Endothelial cell of umbilical vein (primary cell): ENCODE data around the gene HCAR2. TPM values are rescaled to one million over a fixed set of nuclear protein-coding genes. Genes with fewer than 3 reads are reported as not detected.

Experiments used
- BruUV-seq: library from RNA; stranded (reverse); fragments of 400-500 nt; replicated peaks from 2 replicates; lab custom pipeline; 2021; lab: Mats Ljungman, UMichigan
- CTCF ChIA-PET: fragments of 300-600, 350-600 bp; sonication (Branson Sonifier 250); formaldehyde crosslinking; loops from one replicate; lab custom pipeline; 2021; ENCODE audit warnings: antibody characterized with exemption, inconsistent platforms; lab: Charles Lee
- POLR2A ChIA-PET: fragments of 300-600, 350-600 bp; sonication (Branson Sonifier 250); formaldehyde crosslinking; loops from one replicate; lab custom pipeline; 2021; ENCODE audit warnings: antibody characterized with exemption, inconsistent platforms; lab: Charles Lee
- DNase-seq: peaks from one replicate; pipeline ENCODE4 v3.0.0-alpha.2; 2011; ENCODE audit warnings: low read depth, low spot score
- FAIRE-seq: peaks from 2 replicates; lab custom pipeline; 2011; peaks lifted over from hg19 to GRCh38; lab: Jason Lieb, UNC
- H2AFZ ChIP-seq: 2 replicates; pipeline ENCODE4 v1.6.0; 2012; ENCODE audit warnings: low read depth, low read length, control low read depth, inconsistent platforms
- H3K27ac ChIP-seq: 2 replicates; pipeline ENCODE4 v1.5.1; 2011; ENCODE audit warnings: low read depth, mild to moderate bottlenecking, control low read depth, low read length, moderate library complexity; ENCODE audit not compliant: insufficient read depth
- H3K27me3 ChIP-seq, 2 experiments: 2 replicates each; pipeline versions ENCODE4 v1.6.0 to v1.6.1; 2011; ENCODE audit warnings: low read length in 2 of 2, mixed read lengths in 1 of 2; ENCODE audit not compliant: control insufficient read depth in 2 of 2, insufficient read depth in 2 of 2
- H3K36me3 ChIP-seq, 2 experiments: 2 replicates in 1 of 2; 3 replicates in 1 of 2; pipeline ENCODE4 v1.5.1; 2011; ENCODE audit warnings: low read length in 2 of 2, mild to moderate bottlenecking in 1 of 2, moderate library complexity in 1 of 2; ENCODE audit not compliant: control insufficient read depth in 2 of 2, insufficient read depth in 2 of 2; ENCODE audit errors: extremely low read depth in 1 of 2
- H3K4me1 ChIP-seq: 3 replicates; pipeline ENCODE4 v1.5.1; 2011; ENCODE audit warnings: mild to moderate bottlenecking, low read length; ENCODE audit not compliant: control insufficient read depth, insufficient read depth; ENCODE audit errors: extremely low read depth
- H3K4me2 ChIP-seq: 2 replicates; pipeline ENCODE4 v1.6.1; 2011; ENCODE audit warnings: low read length, control low read depth, mixed read lengths; ENCODE audit not compliant: insufficient read depth
- H3K4me3 ChIP-seq, 3 experiments: fragments of 200-600 bp in 1 of 3; sonication (generic), shearing (Covaris generic) in 1 of 3; replicated peaks in 1 of 3; 2 replicates each; pipeline ENCODE4 v1.5.1; 2011 to 2016; ENCODE audit warnings: control low read depth in 3 of 3, low read length in 3 of 3, mild to moderate bottlenecking in 2 of 3, inconsistent platforms in 1 of 3, low read depth in 1 of 3, moderate library complexity in 1 of 3; ENCODE audit not compliant: insufficient read depth in 1 of 3
- H3K79me2 ChIP-seq: 2 replicates; pipeline ENCODE4 v1.6.0; 2012; ENCODE audit warnings: low read length, inconsistent platforms; ENCODE audit not compliant: control insufficient read depth, insufficient read depth
- H3K9ac ChIP-seq: replicated peaks from 2 replicates; pipeline ENCODE3; 2011; ENCODE audit warnings: low read length, control low read depth; ENCODE audit not compliant: insufficient read depth; ENCODE audit errors: extremely low read depth
- H3K9me1 ChIP-seq: replicated peaks from 3 replicates; pipeline ENCODE4 v1.6.0; 2011; ENCODE audit warnings: mild to moderate bottlenecking, low read length; ENCODE audit not compliant: control insufficient read depth, insufficient read depth; ENCODE audit errors: extremely low read depth
- H3K9me3 ChIP-seq: replicated peaks from 2 replicates; pipeline ENCODE4 v1.5.1; 2012; ENCODE audit warnings: low read length, inconsistent platforms; ENCODE audit not compliant: control insufficient read depth, insufficient read depth
- H4K20me1 ChIP-seq: replicated peaks from 2 replicates; pipeline ENCODE3; 2011; ENCODE audit warnings: mild to moderate bottlenecking, low read length; ENCODE audit not compliant: control insufficient read depth, insufficient read depth; ENCODE audit errors: extremely low read depth
- EZH2 ChIP-seq: IDR thresholded peaks from 2 replicates; pipeline ENCODE4 v1.6.1; 2012; ENCODE audit warnings: borderline replicate concordance, low read depth, mild to moderate bottlenecking, moderate library complexity, low read length, inconsistent platforms; ENCODE audit not compliant: severe bottlenecking
- FOS ChIP-seq: IDR thresholded peaks from 2 replicates; pipeline ENCODE4 v1.6.1; 2011; ENCODE audit warnings: mild to moderate bottlenecking, low read length, moderate library complexity, borderline replicate concordance; ENCODE audit not compliant: insufficient read depth
- GATA2 ChIP-seq: IDR thresholded peaks from 2 replicates; pipeline ENCODE4 v1.7.0; 2011; ENCODE audit warnings: low read depth, mild to moderate bottlenecking, moderate library complexity, mixed read lengths, low read length; ENCODE audit not compliant: insufficient read length, insufficient read depth
- JUN ChIP-seq: IDR thresholded peaks from 2 replicates; pipeline ENCODE4 v1.6.1; 2011; ENCODE audit warnings: borderline replicate concordance, low read depth; ENCODE audit not compliant: insufficient read length, insufficient read depth
- MYC ChIP-seq: IDR thresholded peaks from one replicate; pipeline ENCODE4 v1.6.1; 2011; ENCODE audit warnings: mild to moderate bottlenecking, low read depth, low read length
- POLR2A ChIP-seq: IDR thresholded peaks from 2 replicates; pipeline ENCODE4 v1.6.1; 2012; ENCODE audit warnings: low read depth, mild to moderate bottlenecking, control low read depth, low read length
- POLR2AphosphoS5 ChIP-seq: IDR thresholded peaks from 2 replicates; pipeline ENCODE4 v1.6.1; 2012; ENCODE audit warnings: low read depth, mild to moderate bottlenecking, control low read depth, low read length, moderate library complexity; ENCODE audit not compliant: insufficient read depth
- dilution Hi-C: fragments of 300-500 bp; cut with MboI; formaldehyde crosslinking; loops from one replicate; pipeline ENCODE4 v1.15.0; 2019; ENCODE audit warnings: low sequenced_read_pairs; ENCODE audit not compliant: extremely low pct_ligation_motif_present
- intact Hi-C: fragments of 100-400 bp; cut with micrococcal nuclease; formaldehyde crosslinking; loops from one replicate; pipeline ENCODE4 v1.10.0; 2022
- polyA plus RNA-seq, 4 experiments: library from polyadenylated mRNA; depleted of rRNA in 3 of 4; stranded (reverse) in 3 of 4; unstranded in 1 of 4; fragments of >200 nt; gene quantifications; 2 replicates each; pipeline versions ENCODE4 v1.2.1 to v1.2.3, GENCODE V29; 2011 to 2012; ENCODE audit warnings: missing spikeins in 1 of 4
- total RNA-seq: library from RNA; stranded (reverse); gene quantifications from 2 replicates; pipeline ENCODE4 v1.2.3, GENCODE V29; 2021
- TF ChIP-seq, protein P1 (sequence below): IDR thresholded peaks from 2 replicates; pipeline ENCODE4 v1.6.1; 2011; ENCODE audit not compliant: insufficient read depth, insufficient read length
- TF ChIP-seq, protein P2 (sequence below), 2 donors: IDR thresholded peaks; 1 replicate in 1 of 2; 2 replicates in 1 of 2; pipeline ENCODE4 v1.5.1; 2011; ENCODE audit warnings: low read length in 2 of 2, mild to moderate bottlenecking in 2 of 2, moderate library complexity in 2 of 2, control low read depth in 1 of 2, inconsistent platforms in 1 of 2, low read depth in 1 of 2; ENCODE audit not compliant: insufficient read depth in 1 of 2; ENCODE audit errors: extremely low read depth in 1 of 2

HCAR2 gene
- total and polyA plus RNA-seq, 2 donors (not counting 3 experiments of a cell fraction or from before 2014, with no cell fraction given): not detected

GRCh38 chr12:122661938-122662337 lies 41.2 kb downstream of the HCAR2 start:
- dilution Hi-C loops: no loop called here
- no peak for FAIRE-seq
- no peak overlapping the region for H3K27ac ChIP-seq
- no TSS peak for BruUV-seq
- H3K9me1 ChIP-seq: no peaks in the 10 kb centered on the region
- ChIA-PET CTCF (interaction anchor here (0.9 kb wide), 1 partner anchor 24 kb away, joined by 3 read pairs; no protein-coding TSS in a partner anchor), POLR2A (no interaction called here)
- no peaks in the 10 kb centered on the region for H4K20me1 ChIP-seq
- H3K27me3 ChIP-seq: no peaks in the 10 kb centered on the region
- no peak overlapping the region for H3K4me3 ChIP-seq
- intact Hi-C loops: no loop called here
- H3K36me3 ChIP-seq: no peaks in the 10 kb centered on the region
- no peak for TF ChIP-seq EZH2
- TF ChIP-seq, protein P1, sequence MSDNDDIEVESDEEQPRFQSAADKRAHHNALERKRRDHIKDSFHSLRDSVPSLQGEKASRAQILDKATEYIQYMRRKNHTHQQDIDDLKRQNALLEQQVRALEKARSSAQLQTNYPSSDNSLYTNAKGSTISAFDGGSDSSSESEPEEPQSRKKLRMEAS: no peak
- TF ChIP-seq POLR2AphosphoS5: no peak
- TF ChIP-seq JUN: no peak
- TF ChIP-seq MYC: no peak
- TF ChIP-seq POLR2A: no peak
- TF ChIP-seq GATA2: no peak
- TF ChIP-seq, protein P2, sequence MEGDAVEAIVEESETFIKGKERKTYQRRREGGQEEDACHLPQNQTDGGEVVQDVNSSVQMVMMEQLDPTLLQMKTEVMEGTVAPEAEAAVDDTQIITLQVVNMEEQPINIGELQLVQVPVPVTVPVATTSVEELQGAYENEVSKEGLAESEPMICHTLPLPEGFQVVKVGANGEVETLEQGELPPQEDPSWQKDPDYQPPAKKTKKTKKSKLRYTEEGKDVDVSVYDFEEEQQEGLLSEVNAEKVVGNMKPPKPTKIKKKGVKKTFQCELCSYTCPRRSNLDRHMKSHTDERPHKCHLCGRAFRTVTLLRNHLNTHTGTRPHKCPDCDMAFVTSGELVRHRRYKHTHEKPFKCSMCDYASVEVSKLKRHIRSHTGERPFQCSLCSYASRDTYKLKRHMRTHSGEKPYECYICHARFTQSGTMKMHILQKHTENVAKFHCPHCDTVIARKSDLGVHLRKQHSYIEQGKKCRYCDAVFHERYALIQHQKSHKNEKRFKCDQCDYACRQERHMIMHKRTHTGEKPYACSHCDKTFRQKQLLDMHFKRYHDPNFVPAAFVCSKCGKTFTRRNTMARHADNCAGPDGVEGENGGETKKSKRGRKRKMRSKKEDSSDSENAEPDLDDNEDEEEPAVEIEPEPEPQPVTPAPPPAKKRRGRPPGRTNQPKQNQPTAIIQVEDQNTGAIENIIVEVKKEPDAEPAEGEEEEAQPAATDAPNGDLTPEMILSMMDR (IDR thresholded peaks at IDR 0.05; ENCODE audit: extremely low read depth in 1 of 2, insufficient read depth in 1 of 2, low read depth in 1 of 2, low read length in 2 of 2): no peak
- TF ChIP-seq FOS: no peak
- no peak overlapping the region for H2AFZ ChIP-seq
- H3K4me2 ChIP-seq: no peak overlapping the region
- H3K4me1 ChIP-seq: no peaks in the 10 kb centered on the region
- DNase-seq: no peak
- no peaks in the 10 kb centered on the region for H3K9me3 ChIP-seq
- no peaks in the 10 kb centered on the region for H3K79me2 ChIP-seq
- H3K9ac ChIP-seq: no peak overlapping the region
